Panc1 (cell line): ENCODE results near the gene MAP4K4. TPM values are rescaled to one million over a fixed set of nuclear protein-coding genes. Genes with fewer than 3 reads are reported as not detected.

Experiments used
- ATAC-seq: fragments of 200-7000 bp; cut with Tn5 transposase; 2 replicates; pipeline ENCODE4 v1.9.1; 2020; ENCODE audit warnings: mild to moderate bottlenecking, moderate library complexity
- BruUV-seq: library from RNA; stranded (reverse); fragments of 400-500 nt; replicated peaks from 2 replicates; lab custom pipeline; 2021; lab: Mats Ljungman, UMichigan
- CTCF ChIA-PET: fragments of 300-600 bp; sonication (Branson Sonifier 250); formaldehyde crosslinking; loops from one replicate; lab custom pipeline; 2022; ENCODE audit warnings: antibody characterized with exemption; lab: Charles Lee
- POLR2A ChIA-PET: fragments of 300-600 bp; sonication (Branson Sonifier 250); formaldehyde crosslinking; loops from one replicate; lab custom pipeline; 2022; ENCODE audit warnings: antibody characterized with exemption; lab: Charles Lee
- DNase-seq: peaks from one replicate; pipeline ENCODE4 v3.0.0-alpha.2; 2010; ENCODE audit warnings: low read depth, low spot score
- H3K27ac ChIP-seq: 2 replicates; pipeline ENCODE4 v1.5.1; 2011; ENCODE audit warnings: mild to moderate bottlenecking, low read length, inconsistent platforms
- H3K27me3 ChIP-seq: fragments of 200-500 bp; sonication (Bioruptor generic); 2 replicates; pipeline ENCODE4 v1.6.0; 2014; ENCODE audit warnings: low read length, inconsistent platforms; ENCODE audit not compliant: control insufficient read depth, insufficient read depth
- H3K36me3 ChIP-seq: fragments of 200-500 bp; sonication (Bioruptor generic); 2 replicates; pipeline ENCODE4 v1.5.1; 2014; ENCODE audit warnings: inconsistent platforms, mild to moderate bottlenecking, low read length, moderate library complexity; ENCODE audit not compliant: control insufficient read depth, insufficient read depth
- H3K4me1 ChIP-seq: 2 replicates; pipeline ENCODE4 v1.5.1; 2011; ENCODE audit warnings: inconsistent platforms, mild to moderate bottlenecking, low read length, moderate library complexity; ENCODE audit not compliant: control insufficient read depth, insufficient read depth
- H3K4me3 ChIP-seq, 2 experiments: 2 replicates each; pipeline ENCODE4 v1.5.1; 2011 to 2012; ENCODE audit warnings: low read depth in 2 of 2, low read length in 2 of 2, mild to moderate bottlenecking in 2 of 2, inconsistent platforms in 1 of 2, moderate library complexity in 1 of 2
- H3K9me3 ChIP-seq: fragments of 200-500 bp; sonication (Bioruptor generic); 2 replicates; pipeline ENCODE4 v1.5.1; 2014; ENCODE audit warnings: low read depth, mild to moderate bottlenecking, inconsistent platforms, low read length, moderate library complexity; ENCODE audit not compliant: control insufficient read depth, insufficient read depth
- POLR2AphosphoS5 ChIP-seq: IDR thresholded peaks from 2 replicates; pipeline ENCODE4 v1.6.1; 2012; ENCODE audit warnings: mild to moderate bottlenecking, low read depth, low read length, moderate library complexity
- REST ChIP-seq, 2 experiments: IDR thresholded peaks; 2 replicates each; pipeline ENCODE4 v1.6.1; 2011 to 2012; ENCODE audit warnings: low read depth in 2 of 2, control low read depth in 1 of 2, low read length in 1 of 2, mild to moderate bottlenecking in 1 of 2, moderate library complexity in 1 of 2; ENCODE audit not compliant: insufficient read depth in 1 of 2
- SIN3A ChIP-seq: IDR thresholded peaks from 2 replicates; pipeline ENCODE4 v1.6.1; 2012; ENCODE audit warnings: low read depth, mild to moderate bottlenecking, low read length, moderate library complexity, borderline replicate concordance; ENCODE audit not compliant: insufficient read depth
- TCF7L2 ChIP-seq: IDR thresholded peaks from 2 replicates; pipeline ENCODE4 v1.6.1; 2011; ENCODE audit warnings: mild to moderate bottlenecking, low read depth, low read length, inconsistent platforms
- in situ Hi-C: cut with HindIII; loops from 2 replicates; pipeline ENCODE4 v1.10.0; 2016; ENCODE audit warnings: low sequenced_read_pairs, low pct_unique_long_range_greater_than_20kb
- intact Hi-C: fragments of 100-400 bp; cut with micrococcal nuclease; formaldehyde crosslinking; loops from one replicate; pipeline ENCODE4 v1.10.0; 2022; ENCODE audit not compliant: unreplicated experiment
- total RNA-seq: library from RNA; stranded (reverse); gene quantifications from one replicate; pipeline ENCODE4 v1.2.1, GENCODE V29; 2021; ENCODE audit not compliant: unreplicated experiment
- TF ChIP-seq, protein P1 (sequence below): fragments of 450-650 bp; IDR thresholded peaks from 2 replicates; pipeline ENCODE4 v1.5.1; 2017; ENCODE audit warnings: mild to moderate bottlenecking

Gene MAP4K4
- total RNA-seq, 1 experiment from 2014 or later = 68.5 TPM

DNA sequence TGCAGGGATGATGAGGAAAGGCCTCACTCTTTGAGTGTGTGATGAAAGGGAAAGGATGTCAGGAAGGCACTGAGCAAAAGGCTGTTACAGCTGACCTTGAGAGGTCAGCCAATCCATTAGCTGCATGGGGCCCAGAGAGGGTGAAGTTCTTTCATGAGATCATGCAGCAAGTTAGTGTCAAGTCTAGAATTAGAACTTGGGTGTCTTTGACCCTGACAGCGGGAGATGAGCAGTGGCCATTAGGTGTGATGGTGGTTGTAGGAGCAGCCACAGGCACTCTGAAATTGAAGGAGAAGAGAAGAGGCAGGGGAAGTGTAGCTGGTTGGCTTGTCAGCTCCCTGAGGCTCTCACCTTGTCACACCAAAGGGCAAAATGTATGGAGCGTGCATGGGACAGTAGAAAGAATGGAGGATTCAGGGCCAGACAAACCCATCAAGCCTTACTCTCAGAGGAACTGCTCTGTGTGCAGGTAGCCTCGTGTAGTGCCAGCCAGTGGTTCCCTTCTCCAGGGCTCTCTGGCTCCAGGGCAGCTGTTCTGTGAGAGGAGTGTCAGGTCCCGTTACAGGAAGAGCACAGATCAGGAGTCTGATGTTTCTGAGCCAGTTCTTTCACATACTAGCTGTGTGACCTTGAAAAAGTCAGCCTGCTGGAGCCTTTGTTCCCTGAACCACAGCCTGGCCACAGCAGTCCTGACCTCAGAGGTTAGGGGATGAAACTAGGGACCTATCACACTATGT lies 35.9 kb downstream of the MAP4K4 start:
- no peak overlapping the region for H3K4me3 ChIP-seq
- peak; percentile 27; the same call in 1 of the 2 replicates for ATAC-seq
- H3K27ac ChIP-seq = no peak overlapping the region
- H3K36me3 ChIP-seq = no peaks in the 10 kb centered on the region
- no TSS peak for BruUV-seq
- no peaks in the 10 kb centered on the region for H3K4me1 ChIP-seq
- POLR2A ChIA-PET = no interaction called here
- TF ChIP-seq REST (IDR thresholded peaks at IDR 0.05; ENCODE audit: insufficient read depth in 1 of 2, low read depth in 2 of 2, low read length in 1 of 2) (no peak), POLR2AphosphoS5 (no peak), SIN3A (no peak), TCF7L2 (no peak)
- TF ChIP-seq, protein P1, sequence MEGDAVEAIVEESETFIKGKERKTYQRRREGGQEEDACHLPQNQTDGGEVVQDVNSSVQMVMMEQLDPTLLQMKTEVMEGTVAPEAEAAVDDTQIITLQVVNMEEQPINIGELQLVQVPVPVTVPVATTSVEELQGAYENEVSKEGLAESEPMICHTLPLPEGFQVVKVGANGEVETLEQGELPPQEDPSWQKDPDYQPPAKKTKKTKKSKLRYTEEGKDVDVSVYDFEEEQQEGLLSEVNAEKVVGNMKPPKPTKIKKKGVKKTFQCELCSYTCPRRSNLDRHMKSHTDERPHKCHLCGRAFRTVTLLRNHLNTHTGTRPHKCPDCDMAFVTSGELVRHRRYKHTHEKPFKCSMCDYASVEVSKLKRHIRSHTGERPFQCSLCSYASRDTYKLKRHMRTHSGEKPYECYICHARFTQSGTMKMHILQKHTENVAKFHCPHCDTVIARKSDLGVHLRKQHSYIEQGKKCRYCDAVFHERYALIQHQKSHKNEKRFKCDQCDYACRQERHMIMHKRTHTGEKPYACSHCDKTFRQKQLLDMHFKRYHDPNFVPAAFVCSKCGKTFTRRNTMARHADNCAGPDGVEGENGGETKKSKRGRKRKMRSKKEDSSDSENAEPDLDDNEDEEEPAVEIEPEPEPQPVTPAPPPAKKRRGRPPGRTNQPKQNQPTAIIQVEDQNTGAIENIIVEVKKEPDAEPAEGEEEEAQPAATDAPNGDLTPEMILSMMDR = no peak
- in situ Hi-C loops = no loop called here
- DNase-seq = no peak
- CTCF ChIA-PET = no interaction called here
- H3K9me3 ChIP-seq = no peaks in the 10 kb centered on the region
- no peaks in the 10 kb centered on the region for H3K27me3 ChIP-seq
- intact Hi-C loops = no loop called here

- Histone ChIP-seq H3K9me3 (no peaks in the 10 kb centered on the region), H3K4me3 (no peak overlapping the region), H3K27me3 (no peaks in the 10 kb centered on the region), H3K4me1 (no peaks in the 10 kb centered on the region), H3K27ac (no peak overlapping the region), H3K36me3 (no peaks in the 10 kb centered on the region)
- intact Hi-C loops (no loop called here), in situ Hi-C loops (no loop called here)
- POLR2A ChIA-PET = no interaction called here
- CTCF ChIA-PET = no interaction called here
- DNase-seq = no peak
- TF ChIP-seq, protein P1 = no peak
- no peak for TF ChIP-seq REST (IDR thresholded peaks at IDR 0.05; ENCODE audit: insufficient read depth in 1 of 2, low read depth in 2 of 2, low read length in 1 of 2)
- no peak for TF ChIP-seq POLR2AphosphoS5
- no peak for TF ChIP-seq SIN3A
- TF ChIP-seq TCF7L2 = no peak
- no TSS peak for BruUV-seq
- no peak for ATAC-seq
Measured at GRCh38 chr2:101734505-101735165, 37.1 kb downstream of the MAP4K4 start.
